SH-SY5Y (cell line): ENCODE measurements around the gene POU3F3.

ENCODE experiments used
- GATA2 ChIP-seq: IDR thresholded peaks from 2 replicates; pipeline ENCODE4 v1.6.1; 2011; ENCODE audit warnings: mild to moderate bottlenecking, low read depth, low read length
- GATA3 ChIP-seq: IDR thresholded peaks from 2 replicates; pipeline ENCODE4 v1.6.1; 2011; ENCODE audit warnings: low read depth, mild to moderate bottlenecking, low read length, moderate library complexity

Gene POU3F3

DNA sequence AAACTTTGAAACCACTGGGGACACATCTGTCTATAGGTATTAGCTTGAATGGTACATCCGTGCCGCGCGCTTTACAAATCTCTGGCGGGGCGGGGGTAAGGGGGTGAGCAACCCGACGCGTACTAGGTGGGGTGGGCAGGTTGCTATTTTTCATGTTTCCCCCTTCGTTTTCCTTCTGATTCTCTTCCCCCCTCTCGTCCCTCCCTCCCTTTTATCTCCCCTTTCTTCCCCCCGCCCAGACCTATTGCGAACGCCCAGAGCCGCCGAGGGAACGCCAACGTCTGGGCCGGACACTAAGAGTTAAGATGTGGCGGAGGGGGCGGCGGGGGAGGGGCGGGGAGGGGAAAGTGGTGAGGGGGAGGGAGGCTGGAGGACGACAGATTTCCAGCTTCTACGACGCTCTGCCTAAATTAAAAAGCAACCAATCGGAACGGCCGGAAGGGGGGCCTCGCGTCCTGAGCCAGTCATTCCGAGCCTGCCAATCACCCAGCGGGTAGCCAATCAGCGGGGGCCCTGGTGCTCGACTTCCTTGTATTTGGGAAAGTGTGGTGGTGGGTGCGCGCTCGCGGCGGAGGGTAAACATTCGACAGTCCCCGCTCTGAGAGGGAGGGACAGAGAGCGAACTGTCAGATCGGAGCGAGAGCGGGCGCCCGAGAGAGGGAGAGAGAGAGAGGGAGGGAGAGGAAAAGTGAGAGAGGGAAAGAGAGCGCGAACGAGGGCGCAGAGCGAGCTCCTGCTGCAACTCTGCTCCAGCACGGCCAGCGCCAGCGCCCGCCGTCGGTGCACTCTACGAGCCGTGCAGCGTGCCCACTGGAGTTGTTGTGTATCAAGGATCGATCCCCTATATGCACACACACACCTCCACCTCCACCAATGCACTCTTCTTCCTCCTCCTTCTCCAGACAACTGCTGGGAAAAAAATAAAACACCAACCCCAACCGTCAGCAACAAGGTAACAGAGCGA is at the start of gene POU3F3:
Gene POU3F3 (plus strand): TSS at position 582 of the 964 bp plus-strand sequence. CDS start 1,396 bp downstream, outside the sequence.
- TF ChIP-seq GATA3, result no peak
- TF ChIP-seq GATA2, result no peak

DNA sequence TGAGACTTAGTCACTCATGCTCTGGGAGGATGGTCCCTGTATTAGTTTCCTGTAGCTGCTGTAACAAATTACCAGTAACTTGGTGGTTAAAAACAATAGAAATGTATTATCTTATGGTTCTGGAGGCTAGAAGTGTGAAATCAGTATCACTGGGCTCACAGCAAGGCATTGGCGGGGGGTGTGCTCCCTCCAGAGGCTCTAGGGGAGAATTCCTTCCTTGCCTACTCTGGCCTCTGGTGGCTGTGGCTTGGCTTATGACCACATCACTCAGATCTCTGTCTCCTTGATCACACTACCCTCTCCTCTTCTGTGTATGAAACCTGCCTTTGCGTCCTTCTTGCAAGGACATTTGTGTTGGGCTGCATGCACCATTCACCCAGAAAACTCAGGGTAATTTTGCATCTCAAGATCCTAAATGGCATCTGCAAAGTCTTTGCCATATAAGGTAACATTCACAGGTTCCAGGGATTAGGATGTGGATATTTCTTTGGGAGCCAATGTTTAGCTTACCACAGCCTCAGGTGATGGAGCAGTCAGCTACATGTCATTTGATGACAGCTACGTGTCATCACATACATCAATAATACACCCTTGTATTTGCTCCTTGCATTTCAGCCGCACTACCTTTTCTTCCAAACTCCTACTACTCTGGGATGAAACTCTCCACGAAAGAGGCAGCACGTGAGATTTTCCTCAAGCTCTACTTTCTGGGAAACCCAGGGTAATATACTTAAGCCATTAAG is 49.6 kb upstream of the POU3F3 start:
- no peak for TF ChIP-seq GATA3
- no peak for TF ChIP-seq GATA2

DNA sequence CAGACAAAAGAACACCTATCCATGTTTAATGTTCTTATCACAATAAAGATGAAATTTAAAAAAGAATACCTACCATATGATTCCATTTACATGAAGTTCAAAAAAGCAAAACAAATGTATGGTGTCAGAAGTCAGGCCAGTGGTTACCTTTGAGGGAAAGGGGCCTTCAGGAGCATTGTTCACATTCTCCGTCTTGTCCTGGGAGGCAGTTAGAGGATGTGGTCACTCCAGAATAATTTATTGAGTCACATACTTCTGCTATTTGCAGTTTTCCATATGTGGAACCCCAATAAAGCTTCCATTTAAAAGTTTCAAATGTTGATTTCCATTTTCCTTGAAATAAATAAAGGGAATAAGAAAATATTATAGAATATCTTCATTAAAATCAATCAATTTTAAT is 41.6 kb upstream of the POU3F3 start:
- TF ChIP-seq GATA3 (no peak), GATA2 (no peak)

DNA sequence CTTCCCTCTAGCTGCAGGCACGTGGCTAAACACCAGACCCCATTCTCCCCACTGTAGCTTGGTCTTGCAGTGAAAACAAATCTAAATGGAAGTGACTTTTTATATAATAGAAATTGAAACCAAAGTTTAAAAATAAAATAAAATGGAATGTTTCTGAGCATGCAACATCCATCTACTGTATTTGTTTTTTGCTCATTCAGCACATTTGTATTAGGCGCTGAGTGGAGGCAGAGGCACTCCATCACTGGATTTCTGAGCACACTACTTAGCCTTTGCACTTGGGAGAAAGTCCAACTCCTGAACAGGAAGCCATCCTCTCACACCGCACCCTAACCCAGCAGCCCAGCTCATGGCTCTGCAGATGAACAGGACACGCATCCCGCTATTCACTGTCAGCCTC is 37.8 kb upstream of the POU3F3 start:
- TF ChIP-seq GATA3, result no peak
- no peak for TF ChIP-seq GATA2

DNA sequence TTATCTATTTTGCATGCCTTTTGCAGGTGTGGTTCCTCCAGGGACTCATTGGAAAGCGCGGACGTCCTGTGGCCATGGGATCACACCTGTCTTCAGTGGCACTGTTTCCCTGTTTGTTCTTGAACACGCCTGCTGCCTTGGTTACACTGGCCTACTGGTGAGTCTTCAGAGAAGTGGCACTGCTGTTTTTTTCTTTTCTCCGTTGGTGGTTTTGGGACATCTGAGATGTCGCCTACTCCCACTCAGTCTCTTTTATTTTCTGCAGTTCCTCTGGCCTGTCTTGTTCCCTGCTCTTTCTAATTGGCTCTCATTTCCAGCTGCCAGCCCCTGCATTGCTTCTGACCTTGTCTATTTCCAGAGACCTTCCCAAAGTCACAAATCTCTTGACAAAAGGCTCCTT is 35.7 kb upstream of the POU3F3 start:
- TF ChIP-seq GATA3 (no peak), GATA2 (no peak)

DNA sequence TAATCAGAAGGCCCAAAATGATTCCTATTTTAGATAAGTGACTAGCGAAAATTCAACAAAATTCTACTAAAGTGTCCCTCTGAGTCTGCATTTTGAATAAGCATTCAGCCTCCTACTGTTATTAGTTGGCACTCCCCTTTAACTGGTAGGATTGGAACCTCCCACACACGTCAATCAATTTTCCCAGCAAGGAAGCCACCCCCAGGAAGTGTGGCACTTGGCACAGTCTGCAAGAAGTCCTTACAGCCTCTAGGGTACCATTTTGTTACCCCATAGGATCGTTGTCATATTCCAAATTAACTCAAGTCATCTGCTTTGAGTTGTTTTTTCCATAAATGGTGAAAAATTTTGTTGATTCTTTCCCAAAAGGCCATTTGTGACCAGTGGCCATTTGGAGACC is 33.8 kb upstream of the POU3F3 start:
- TF ChIP-seq GATA3, result no peak
- TF ChIP-seq GATA2, result no peak

DNA sequence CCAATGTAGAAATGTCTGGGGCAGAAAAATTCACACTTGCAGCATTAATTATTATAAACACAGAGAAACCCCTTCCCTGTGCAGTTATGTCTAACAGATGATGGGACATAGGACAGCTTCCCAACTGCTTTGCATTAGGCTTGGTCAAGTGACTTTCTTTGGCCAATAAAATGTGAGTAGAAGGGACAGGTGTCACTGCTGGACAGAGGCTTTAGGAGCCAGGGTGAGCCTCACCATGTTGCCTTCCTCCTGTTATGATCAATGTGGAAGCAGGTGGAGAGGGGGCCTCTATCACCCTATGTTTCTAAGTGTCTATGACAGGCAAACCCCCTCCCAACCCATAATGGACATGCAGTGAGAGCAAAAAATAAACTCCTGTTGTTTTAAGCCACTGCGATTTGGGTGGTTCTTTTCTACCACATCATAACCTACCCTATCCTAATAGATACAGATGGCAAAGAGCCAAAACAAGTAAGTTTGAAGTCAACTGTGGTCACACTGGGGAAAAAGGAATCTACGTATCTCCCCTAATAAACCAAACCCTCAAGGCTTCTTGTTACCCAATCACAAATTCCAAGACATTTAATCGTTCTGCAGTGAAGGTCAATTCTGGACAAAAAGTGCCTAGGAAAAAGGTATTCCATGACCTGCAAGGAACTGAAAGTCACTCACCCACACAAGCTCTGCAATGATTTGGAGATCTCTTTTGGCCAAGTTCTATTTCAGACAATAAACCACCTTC is 28.6 kb upstream of the POU3F3 start:
- TF ChIP-seq GATA2, result no peak
- no peak for TF ChIP-seq GATA3

DNA sequence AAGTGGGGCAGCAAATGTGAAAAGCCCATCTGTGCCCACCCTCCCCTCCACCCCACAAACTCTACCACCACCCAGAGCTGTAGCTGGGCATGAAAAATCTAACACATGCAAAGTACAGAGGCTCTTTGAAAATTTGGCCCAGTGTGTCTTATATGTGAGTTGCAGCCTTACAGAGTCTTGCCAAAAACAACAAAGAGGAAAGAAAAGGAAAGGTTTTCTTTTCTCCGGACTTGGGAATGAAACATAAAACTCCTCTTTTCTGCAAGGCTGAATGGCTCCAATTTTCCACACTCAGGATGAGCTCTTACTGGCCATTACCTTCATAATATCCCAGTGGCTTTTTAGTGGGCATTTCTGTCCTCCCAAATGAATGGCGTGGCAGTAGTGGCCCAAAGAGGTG is 27.9 kb upstream of the POU3F3 start:
- TF ChIP-seq GATA3, result no peak
- TF ChIP-seq GATA2, result no peak

DNA sequence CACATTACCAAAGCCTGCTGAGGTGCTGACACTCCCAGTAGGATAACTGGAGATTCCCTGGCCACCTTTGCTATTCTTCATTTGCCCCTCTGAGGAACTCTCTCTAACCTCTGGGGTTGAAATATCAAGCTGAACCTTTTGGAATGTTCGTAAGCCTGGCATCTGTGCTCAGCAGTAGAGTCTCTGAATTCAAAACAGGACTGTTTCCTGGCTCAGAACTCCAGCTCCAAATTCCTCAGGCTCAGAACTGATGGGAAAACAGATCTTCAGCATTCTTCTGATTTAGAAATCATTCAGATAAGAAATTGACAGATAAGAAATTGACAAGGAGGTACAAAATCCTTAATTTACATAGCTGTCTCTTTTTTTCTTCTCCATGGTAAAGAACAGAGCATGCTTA is 22.2 kb upstream of the POU3F3 start:
- no peak for TF ChIP-seq GATA3

DNA sequence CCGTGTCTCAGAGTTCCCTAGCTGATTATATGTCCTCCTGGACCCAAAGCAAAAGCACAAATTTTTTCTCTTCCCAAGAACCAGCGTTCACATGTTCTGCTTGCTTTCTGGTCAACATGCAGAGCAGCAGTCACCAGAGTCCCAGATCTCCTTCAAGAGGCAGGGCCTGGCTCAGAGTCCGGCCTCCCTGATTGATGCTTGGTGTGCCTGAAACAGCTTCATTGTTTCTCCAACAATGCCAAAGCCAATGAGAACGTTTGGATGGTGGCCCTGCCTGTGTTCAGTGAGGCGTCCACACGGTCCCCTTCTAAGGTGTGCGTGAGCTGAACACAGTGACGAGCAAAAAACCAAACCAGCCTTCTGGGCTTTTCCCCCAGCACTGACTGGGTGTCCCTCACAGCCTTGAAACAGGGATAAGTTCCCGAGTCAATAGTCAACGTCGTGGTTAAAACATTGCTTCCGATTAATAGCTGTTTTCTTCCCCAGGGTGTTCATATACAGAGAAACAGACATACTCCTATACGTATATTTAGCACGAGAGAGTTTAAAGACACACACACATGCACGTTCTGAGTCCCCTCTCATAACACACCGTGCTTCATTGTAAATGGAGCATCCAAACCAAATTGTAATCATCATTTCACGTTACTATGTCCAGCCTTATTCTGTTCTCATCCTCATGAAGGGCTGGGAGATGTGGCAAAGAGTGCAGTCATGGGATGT is 19.3 kb upstream of the POU3F3 start:
- TF ChIP-seq GATA2, result no peak
- no peak for TF ChIP-seq GATA3

DNA sequence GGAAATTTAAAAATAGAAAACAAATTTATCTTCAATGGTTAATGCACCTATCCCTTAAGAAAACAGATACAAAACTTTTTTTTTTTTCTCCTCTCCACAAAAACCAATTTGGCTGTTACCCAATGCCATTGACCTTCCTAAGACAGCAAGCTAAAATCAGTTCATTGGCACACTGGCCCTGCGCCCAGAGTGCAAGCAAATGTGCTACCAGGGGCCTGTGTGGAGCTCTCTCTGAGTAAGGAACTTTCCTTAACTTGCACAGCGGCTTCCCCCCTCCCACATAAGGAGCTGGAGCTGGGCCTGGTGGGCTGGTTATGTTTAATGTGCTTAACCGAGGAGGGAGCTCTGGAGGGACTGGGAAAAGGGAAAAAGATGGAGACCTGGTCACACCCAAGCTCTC is 17.6 kb upstream of the POU3F3 start:
- TF ChIP-seq GATA2 (no peak), GATA3 (no peak)

DNA sequence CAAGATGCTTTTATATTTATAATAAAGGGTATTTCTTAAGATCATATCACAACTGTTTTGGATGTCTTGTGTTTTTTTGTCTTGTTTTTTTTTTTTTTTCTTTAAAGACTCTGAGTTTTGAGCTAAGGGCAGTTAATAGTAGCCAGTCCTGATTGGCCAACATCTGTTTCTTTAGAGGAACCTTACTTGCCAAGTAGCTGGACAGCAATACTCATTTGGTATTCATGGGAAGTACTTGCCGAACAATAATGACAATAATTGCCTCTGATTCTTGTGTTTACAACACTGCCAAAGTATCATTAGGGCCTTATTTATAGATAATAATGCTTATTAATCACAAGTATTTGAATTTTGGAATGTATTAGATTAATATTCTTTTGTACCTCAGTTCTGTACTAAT is 17.1 kb upstream of the POU3F3 start:
- TF ChIP-seq GATA3, result no peak
- TF ChIP-seq GATA2, result no peak

DNA sequence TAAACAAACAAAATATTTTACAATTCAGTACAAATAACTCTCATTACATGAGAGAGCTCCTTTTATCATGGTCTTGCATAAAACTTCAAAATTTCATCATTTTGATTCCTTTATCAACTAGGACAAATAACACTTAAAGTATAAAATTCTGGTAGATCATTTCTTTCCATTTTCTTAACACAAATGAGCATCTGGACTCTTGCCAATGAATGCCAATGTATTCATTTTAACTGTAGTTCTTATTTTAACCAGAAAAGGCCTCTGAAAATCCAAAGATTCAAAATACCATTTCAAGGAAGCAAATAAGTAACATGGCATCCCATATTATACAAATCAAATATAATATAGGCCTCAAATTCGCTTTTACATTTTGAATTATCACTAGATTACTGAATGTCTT is 13.8 kb upstream of the POU3F3 start:
- TF ChIP-seq GATA3, result no peak
- TF ChIP-seq GATA2, result no peak
